Testis (tissue), 3 donors: ENCODE measurements around the gene UBXN4. TPM values are rescaled to one million over a fixed set of nuclear protein-coding genes. Genes with fewer than 3 reads are reported as not detected.

Experiments
- DNase-seq: peaks from one replicate; pipeline ENCODE4 v3.0.0-alpha.2; 2019
- H3K27ac ChIP-seq, 2 donors: fragments of 200-600 bp; sonication (generic); one replicate each; pipeline ENCODE4 v1.5.1; 2019
- H3K27me3 ChIP-seq: fragments of 200-600 bp; sonication (generic); one replicate; pipeline ENCODE4 v1.5.1; 2019
- H3K36me3 ChIP-seq: fragments of 200-600 bp; sonication (generic); one replicate; pipeline ENCODE4 v1.5.1; 2017; ENCODE audit warnings: low read depth; ENCODE audit errors: missing control alignments
- H3K4me1 ChIP-seq: fragments of 200-600 bp; sonication (generic); one replicate; pipeline ENCODE4 v1.5.1; 2019
- H3K4me3 ChIP-seq, 2 donors: fragments of 200-600 bp; sonication (generic); one replicate each; pipeline ENCODE4 v1.5.1; 2017 to 2019
- H3K9me3 ChIP-seq: fragments of 200-600 bp; sonication (generic); one replicate; pipeline ENCODE4 v1.5.1; 2017
- CTCF ChIP-seq, 3 experiments: fragments of 450-650 bp in 2 of 3; fragments of 200-600 bp in 1 of 3; sonication (generic) in 1 of 3; IDR thresholded peaks; one replicate each; pipeline ENCODE4 v1.5.1; 2016 to 2019; ENCODE audit warnings: antibody characterized with exemption in 3 of 3, mild to moderate bottlenecking in 2 of 3, moderate library complexity in 1 of 3
- POLR2A ChIP-seq: fragments of 450-650 bp; IDR thresholded peaks from one replicate; pipeline ENCODE4 v1.6.1; 2017; ENCODE audit warnings: antibody characterized with exemption, mild to moderate bottlenecking, moderate library complexity
- WGBS, 2 donors: methylation state at CpG; one replicate each; pipeline ENCODE4 v1.1.5; 2018; 5-methylcytosine and 5-hydroxymethylcytosine counted together
- intact Hi-C: fragments of 100-400 bp; cut with DNase I; formaldehyde crosslinking; loops from one replicate; pipeline ENCODE4 v1.15.1; 2023; ENCODE audit warnings: low total_unique reads
- polyA plus RNA-seq: library from polyadenylated mRNA; stranded (reverse); fragments of 350-450 nt; fragmentation: Illumina TruSeq; extraction: RNeasy Lipid Tissue Mini Kit (QIAGEN cat#74804); gene quantifications from one replicate; pipeline ENCODE4 v1.2.3, GENCODE V29; 2014; ENCODE audit warnings: low read depth, low replicate concordance; ENCODE audit not compliant: insufficient read depth
- total RNA-seq, 2 donors: library from RNA; depleted of rRNA; stranded (reverse); fragments of >200 nt; gene quantifications; one replicate each; pipeline ENCODE4 v1.2.3, GENCODE V29; 2016

The UBXN4 gene
- total and polyA plus RNA-seq, 3 donors from 2014 or later: 60.9 to 94.0 (median 87.7) TPM

DNA sequence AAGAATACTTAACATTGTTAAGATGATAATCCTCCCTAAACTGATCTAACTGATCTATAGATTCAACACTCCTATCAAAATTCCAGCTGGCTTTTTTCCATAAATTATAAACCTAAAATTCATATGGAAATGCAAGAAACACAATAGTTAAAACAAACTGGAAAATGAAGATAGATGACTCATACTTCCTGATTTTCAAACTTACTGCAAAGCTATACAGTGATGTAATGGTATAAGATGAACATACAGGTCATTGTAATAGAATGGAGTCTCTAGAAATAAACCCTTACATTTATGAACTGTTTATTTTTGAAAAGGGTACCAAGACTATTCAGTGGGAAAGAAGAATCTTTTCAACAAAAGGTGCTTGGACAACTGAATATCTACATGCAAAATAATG, 32.3 kb downstream of the UBXN4 start:
- Histone ChIP-seq H3K27me3 (no peaks in the 10 kb centered on the region), H3K36me3 (peaks cover 8% of the 10 kb centered on the region), H3K4me3 (no peak overlapping the region), H3K27ac (no peak overlapping the region), H3K9me3 (no peaks in the 10 kb centered on the region), H3K4me1 (no peaks in the 10 kb centered on the region)
- DNase-seq: no peak
- intact Hi-C loops: no loop called here
- no peak for TF ChIP-seq POLR2A
- no peak for TF ChIP-seq CTCF (IDR thresholded peaks at IDR 0.05)

GRCh38 chr2:135775420-135775819, 33.8 kb downstream of the UBXN4 start:
- H3K27ac ChIP-seq: no peak overlapping the region
- H3K4me1 ChIP-seq: no peaks in the 10 kb centered on the region
- intact Hi-C loops: no loop called here
- TF ChIP-seq POLR2A: no peak
- TF ChIP-seq CTCF (IDR thresholded peaks at IDR 0.05): no peak
- 40 to 48% methylated on average over 2 of the region's 2 CpGs for WGBS, 2 donors
- peaks cover 6% of the 10 kb centered on the region for H3K36me3 ChIP-seq
- H3K27me3 ChIP-seq: no peaks in the 10 kb centered on the region
- no peak for DNase-seq
- no peaks in the 10 kb centered on the region for H3K9me3 ChIP-seq
- H3K4me3 ChIP-seq: no peak overlapping the region

GRCh38 chr2:135776367-135776766, 34.7 kb downstream of the UBXN4 start:
- Histone ChIP-seq H3K4me1 (no peaks in the 10 kb centered on the region), H3K4me3 (no peak overlapping the region), H3K27me3 (no peaks in the 10 kb centered on the region), H3K9me3 (no peaks in the 10 kb centered on the region), H3K36me3 (peaks cover 6% of the 10 kb centered on the region), H3K27ac (no peak overlapping the region)
- DNase-seq: no peak
- intact Hi-C loops: no loop called here
- WGBS, 2 donors: 97 to 99% methylated on average over 7 of the region's 7 CpGs
- TF ChIP-seq CTCF (IDR thresholded peaks at IDR 0.05) (no peak), POLR2A (no peak)

DNA sequence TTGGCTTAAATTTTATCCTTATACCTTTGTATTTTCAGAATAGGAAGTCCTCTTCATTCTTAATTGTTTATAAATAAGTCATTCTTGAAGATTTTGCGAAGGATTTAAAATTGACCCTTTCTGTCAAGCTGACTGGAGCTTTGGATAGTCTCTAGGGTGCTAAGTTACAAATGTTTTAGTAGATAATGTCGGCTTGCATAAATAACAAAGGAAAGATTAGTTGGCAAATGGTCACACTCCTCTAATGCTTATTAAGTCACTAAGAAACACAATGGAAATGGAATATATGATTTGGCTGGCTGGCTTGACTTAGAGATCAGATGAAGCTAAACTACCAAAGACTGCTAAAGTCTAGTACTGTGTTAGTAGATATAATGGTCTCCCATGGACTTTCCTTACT, 40.6 kb downstream of the UBXN4 start:
- Histone ChIP-seq H3K36me3 (no peaks in the 10 kb centered on the region), H3K9me3 (no peaks in the 10 kb centered on the region), H3K4me3 (no peak overlapping the region), H3K27ac (no peak overlapping the region), H3K4me1 (no peaks in the 10 kb centered on the region), H3K27me3 (no peaks in the 10 kb centered on the region)
- no peak for DNase-seq
- TF ChIP-seq POLR2A: no peak
- no peak for TF ChIP-seq CTCF (IDR thresholded peaks at IDR 0.05)
- intact Hi-C loops: no loop called here
- WGBS, 2 donors: 89 to 96% methylated on average over 2 of the region's 2 CpGs

GRCh38 chr2:135783439-135783838, 41.8 kb downstream of the UBXN4 start:
- no peak for DNase-seq
- intact Hi-C loops: no loop called here
- 79 to 83% methylated on average over 3 of the region's 3 CpGs for WGBS, 2 donors
- H3K27ac ChIP-seq: no peak overlapping the region
- no peak for TF ChIP-seq POLR2A
- no peak for TF ChIP-seq CTCF (IDR thresholded peaks at IDR 0.05)
- no peak overlapping the region for H3K4me3 ChIP-seq
- H3K27me3 ChIP-seq: no peaks in the 10 kb centered on the region
- H3K36me3 ChIP-seq: no peaks in the 10 kb centered on the region
- no peaks in the 10 kb centered on the region for H3K4me1 ChIP-seq
- no peaks in the 10 kb centered on the region for H3K9me3 ChIP-seq
